GM23338 (cell line): Measurements from ENCODE around the gene TEX53. TPM values are rescaled to one million over a fixed set of nuclear protein-coding genes. Genes with fewer than 3 reads are reported as not detected.
A peak's percentile ranks its signal among the peaks of the same experiment; 100 is the strongest.

ENCODE experiments used
- ATAC-seq: fragments of 200-7000 bp; cut with Tn5 transposase; 3 replicates; pipeline ENCODE4 v1.9.1; 2020
- DNase-seq: peaks from one replicate; pipeline ENCODE4 v3.0.0-alpha.2; 2015; ENCODE audit warnings: low spot score
- H2AFZ ChIP-seq: fragments of 200-600 bp; sonication (generic); 2 replicates; pipeline ENCODE4 v1.8.0; 2016; ENCODE audit warnings: antibody characterized with exemption, mild to moderate bottlenecking, moderate library complexity
- H3F3A ChIP-seq: fragments of 200-600 bp; sonication (generic); replicated peaks from 2 replicates; pipeline ENCODE4 v1.8.0; 2017; ENCODE audit warnings: antibody characterized with exemption, mixed run types, low read depth
- H3K27ac ChIP-seq: fragments of 200-600 bp; sonication (generic); 2 replicates; pipeline ENCODE4 v1.6.1; 2016; ENCODE audit warnings: low read depth
- H3K27me3 ChIP-seq: fragments of 200-600 bp; sonication (generic); 2 replicates; pipeline ENCODE4 v1.8.0; 2016; ENCODE audit warnings: mild to moderate bottlenecking, mixed run types, moderate library complexity; ENCODE audit not compliant: insufficient read depth
- H3K36me3 ChIP-seq: fragments of 200-600 bp; sonication (generic); 2 replicates; pipeline ENCODE4 v1.8.0; 2016; ENCODE audit warnings: mild to moderate bottlenecking; ENCODE audit not compliant: insufficient read depth
- H3K4me1 ChIP-seq: fragments of 200-600 bp; sonication (generic); 2 replicates; pipeline ENCODE4 v1.8.0; 2016; ENCODE audit warnings: mild to moderate bottlenecking, moderate library complexity; ENCODE audit not compliant: insufficient read depth
- H3K4me2 ChIP-seq: fragments of 200-600 bp; sonication (generic); 2 replicates; pipeline ENCODE4 v1.7.1; 2017; ENCODE audit warnings: mixed run types
- H3K4me3 ChIP-seq: fragments of 200-600 bp; sonication (generic); 2 replicates; pipeline ENCODE4 v1.6.1; 2016; ENCODE audit warnings: mixed run types
- H3K79me2 ChIP-seq: fragments of 200-600 bp; sonication (generic); replicated peaks from 2 replicates; pipeline ENCODE4 v1.8.0; 2017; ENCODE audit warnings: mild to moderate bottlenecking; ENCODE audit not compliant: insufficient read depth
- H3K9me2 ChIP-seq: fragments of 200-600 bp; sonication (generic); 2 replicates; pipeline ENCODE4 v1.8.0; 2017; ENCODE audit not compliant: insufficient read depth
- H4K20me1 ChIP-seq: fragments of 200-600 bp; sonication (generic); replicated peaks from 2 replicates; pipeline ENCODE4 v1.8.0; 2017; ENCODE audit warnings: mild to moderate bottlenecking; ENCODE audit not compliant: insufficient read depth
- H3K27ac Mint-ChIP-seq: 2 replicates; pipeline ENCODE4 v1.8.0; 2020; ENCODE audit warnings: inconsistent platforms, mild to moderate bottlenecking, moderate library complexity, mixed read lengths
- H3K27me3 Mint-ChIP-seq: 3 replicates; pipeline ENCODE4 v1.8.0; 2022; ENCODE audit warnings: low read depth, mild to moderate bottlenecking, moderate library complexity, mixed read lengths, inconsistent platforms; ENCODE audit not compliant: insufficient read depth, poor library complexity
- H3K36me3 Mint-ChIP-seq: 3 replicates; pipeline ENCODE4 v1.8.0; 2021; ENCODE audit warnings: low read depth, mild to moderate bottlenecking, inconsistent platforms, moderate library complexity, mixed read lengths
- H3K4me1 Mint-ChIP-seq: 3 replicates; pipeline ENCODE4 v1.8.0; 2020; ENCODE audit warnings: mild to moderate bottlenecking, inconsistent platforms, mixed read lengths
- H3K4me3 Mint-ChIP-seq: 3 replicates; pipeline ENCODE4 v1.8.0; 2021; ENCODE audit warnings: moderate library complexity, mild to moderate bottlenecking, inconsistent platforms, mixed read lengths
- H3K9me3 Mint-ChIP-seq: 3 replicates; pipeline ENCODE4 v1.8.0; 2020; ENCODE audit warnings: moderate library complexity, mild to moderate bottlenecking, inconsistent platforms, mixed read lengths
- CREB1 ChIP-seq: fragments of 250-450 bp; sonication (Bioruptor Pico); IDR thresholded peaks from 2 replicates; pipeline ENCODE4 v1.5.0; 2020; ENCODE audit warnings: low read depth, mild to moderate bottlenecking, moderate library complexity
- EZH2 ChIP-seq: fragments of 200-600 bp; sonication (generic); IDR thresholded peaks from one replicate; pipeline ENCODE4 v1.8.0; 2017; ENCODE audit warnings: antibody characterized with exemption, mild to moderate bottlenecking, low read depth; ENCODE audit not compliant: unreplicated experiment
- EZH2phosphoT487 ChIP-seq: fragments of 200-600 bp; sonication (generic); IDR thresholded peaks from one replicate; pipeline ENCODE4 v1.8.1; 2018; ENCODE audit warnings: antibody characterized with exemption; ENCODE audit not compliant: unreplicated experiment
- JUNB ChIP-seq: IDR thresholded peaks from one replicate; pipeline ENCODE4 v1.6.1; 2016; ENCODE audit warnings: antibody characterized with exemption; ENCODE audit not compliant: unreplicated experiment
- NANOG ChIP-seq: IDR thresholded peaks from 2 replicates; pipeline ENCODE4 v1.6.1; 2016; ENCODE audit warnings: antibody characterized with exemption, borderline replicate concordance
- POLR2AphosphoS5 ChIP-seq: IDR thresholded peaks from 2 replicates; pipeline ENCODE4 v1.6.1; 2016; ENCODE audit warnings: antibody characterized with exemption, low read depth
- STAT1 ChIP-seq: IDR thresholded peaks from one replicate; pipeline ENCODE4 v1.6.1; 2016; ENCODE audit warnings: antibody characterized with exemption; ENCODE audit not compliant: unreplicated experiment
- ZNF114 ChIP-seq: fragments of 250-450 bp; sonication (Bioruptor Pico); IDR thresholded peaks from 2 replicates; pipeline ENCODE4 v1.5.0; 2020; ENCODE audit warnings: mild to moderate bottlenecking, moderate library complexity
- ZNF331 ChIP-seq: fragments of 250-450 bp; sonication (Bioruptor Pico); IDR thresholded peaks from 2 replicates; pipeline ENCODE4 v1.5.0; 2020; ENCODE audit warnings: low read depth, mild to moderate bottlenecking, moderate library complexity
- polyA plus RNA-seq: library from polyadenylated mRNA; unstranded; fragments of >200 nt; fragmentation: Nextera tagmentation; extraction: Ambion mirVana; gene quantifications from 2 replicates; pipeline ENCODE4 v1.2.1, GENCODE V29; 2016
- total RNA-seq: library from RNA; depleted of rRNA; stranded (reverse); fragments of >200 nt; shearing (Covaris generic); gene quantifications from 2 replicates; pipeline ENCODE4 v1.2.3, GENCODE V29; 2014
- TF ChIP-seq, protein P1 (sequence below): IDR thresholded peaks from 2 replicates; pipeline ENCODE4 v1.6.1; 2016; ENCODE audit warnings: antibody characterized with exemption
- TF ChIP-seq, protein P2 (sequence below), 2 experiments: fragments of 200-600 bp in 1 of 2; sonication (generic) in 1 of 2; conservative IDR thresholded peaks; 2 replicates each; pipeline versions ENCODE4 v1.5.1 to v1.6.1; 2016 to 2017; ENCODE audit warnings: antibody characterized with exemption in 2 of 2, low read depth in 2 of 2, mild to moderate bottlenecking in 2 of 2, moderate library complexity in 1 of 2
- TF ChIP-seq, protein P3 (sequence below): fragments of 250-450 bp; sonication (Bioruptor Pico); IDR thresholded peaks from 2 replicates; pipeline ENCODE4 v1.5.0; 2020; ENCODE audit warnings: mild to moderate bottlenecking, moderate library complexity
- TF ChIP-seq, protein P4 (sequence below): IDR thresholded peaks from one replicate; pipeline ENCODE4 v1.6.1; 2018; ENCODE audit warnings: antibody characterized with exemption; ENCODE audit not compliant: unreplicated experiment

The TEX53 gene
- total and polyA plus RNA-seq, 2 experiments from 2014 or later = not detected

DNA sequence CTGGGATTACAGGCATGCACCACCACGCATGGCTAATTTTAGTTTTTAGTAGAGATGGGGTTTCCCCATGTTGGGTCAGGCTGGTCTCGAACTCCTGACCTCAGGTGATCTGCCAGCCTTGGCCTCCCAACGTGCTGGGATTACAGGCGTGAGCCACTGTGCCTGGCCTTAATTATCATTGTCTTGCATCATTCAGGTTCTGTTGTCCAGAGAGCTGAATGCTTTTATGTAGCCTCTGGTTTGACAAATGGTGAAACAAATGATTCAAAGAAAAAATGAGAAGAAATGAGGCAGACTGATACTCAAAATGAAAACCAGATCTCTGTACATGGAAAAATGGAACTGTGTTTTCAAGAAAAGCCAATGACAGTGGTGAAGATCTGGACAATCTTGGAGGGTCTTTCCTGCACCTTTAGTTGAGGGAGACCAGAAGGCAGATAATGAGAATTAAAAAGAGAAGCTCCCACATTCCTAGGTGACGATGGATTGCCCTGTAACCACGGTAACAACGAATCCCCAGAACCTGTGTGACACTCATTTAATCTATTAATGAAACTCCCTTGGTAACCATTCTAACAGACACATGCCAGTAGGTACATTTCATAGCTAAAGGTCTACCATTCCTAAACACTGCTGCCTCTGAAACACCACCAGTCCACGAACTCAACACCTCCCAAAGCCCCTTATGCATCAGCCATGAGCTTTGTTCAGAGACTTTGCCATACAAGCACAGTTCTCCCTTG lies 22.8 kb upstream of the TEX53 start:
- Histone ChIP-seq H3K9me2 (no peaks in the 10 kb centered on the region), H2AFZ (no peak overlapping the region), H3K79me2 (no peaks in the 10 kb centered on the region), H3K27me3 (no peaks in the 10 kb centered on the region), H3K4me1 (no peaks in the 10 kb centered on the region), H4K20me1 (no peaks in the 10 kb centered on the region), H3K4me3 (no peak overlapping the region), H3F3A (no peaks in the 10 kb centered on the region), H3K4me2 (no peak overlapping the region), H3K27ac (no peak overlapping the region), H3K36me3 (no peaks in the 10 kb centered on the region)
- Mint-ChIP-seq H3K27ac (no peak overlapping the region), H3K4me3 (no peak overlapping the region), H3K36me3 (no peaks in the 10 kb centered on the region), H3K27me3 (no peaks in the 10 kb centered on the region), H3K4me1 (no peaks in the 10 kb centered on the region), H3K9me3 (no peaks in the 10 kb centered on the region)
- ATAC-seq (no peak), DNase-seq (peak; percentile 25)
- no peak for TF ChIP-seq POLR2AphosphoS5
- TF ChIP-seq CREB1 (CRISPR knock-in tag) = no peak
- TF ChIP-seq, protein P1, sequence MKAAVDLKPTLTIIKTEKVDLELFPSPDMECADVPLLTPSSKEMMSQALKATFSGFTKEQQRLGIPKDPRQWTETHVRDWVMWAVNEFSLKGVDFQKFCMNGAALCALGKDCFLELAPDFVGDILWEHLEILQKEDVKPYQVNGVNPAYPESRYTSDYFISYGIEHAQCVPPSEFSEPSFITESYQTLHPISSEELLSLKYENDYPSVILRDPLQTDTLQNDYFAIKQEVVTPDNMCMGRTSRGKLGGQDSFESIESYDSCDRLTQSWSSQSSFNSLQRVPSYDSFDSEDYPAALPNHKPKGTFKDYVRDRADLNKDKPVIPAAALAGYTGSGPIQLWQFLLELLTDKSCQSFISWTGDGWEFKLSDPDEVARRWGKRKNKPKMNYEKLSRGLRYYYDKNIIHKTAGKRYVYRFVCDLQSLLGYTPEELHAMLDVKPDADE = no peak
- TF ChIP-seq STAT1 = no peak
- no peak for TF ChIP-seq ZNF331 (CRISPR knock-in tag)
- no peak for TF ChIP-seq NANOG
- TF ChIP-seq EZH2phosphoT487 = no peak
- TF ChIP-seq JUNB = no peak
- TF ChIP-seq, protein P2, sequence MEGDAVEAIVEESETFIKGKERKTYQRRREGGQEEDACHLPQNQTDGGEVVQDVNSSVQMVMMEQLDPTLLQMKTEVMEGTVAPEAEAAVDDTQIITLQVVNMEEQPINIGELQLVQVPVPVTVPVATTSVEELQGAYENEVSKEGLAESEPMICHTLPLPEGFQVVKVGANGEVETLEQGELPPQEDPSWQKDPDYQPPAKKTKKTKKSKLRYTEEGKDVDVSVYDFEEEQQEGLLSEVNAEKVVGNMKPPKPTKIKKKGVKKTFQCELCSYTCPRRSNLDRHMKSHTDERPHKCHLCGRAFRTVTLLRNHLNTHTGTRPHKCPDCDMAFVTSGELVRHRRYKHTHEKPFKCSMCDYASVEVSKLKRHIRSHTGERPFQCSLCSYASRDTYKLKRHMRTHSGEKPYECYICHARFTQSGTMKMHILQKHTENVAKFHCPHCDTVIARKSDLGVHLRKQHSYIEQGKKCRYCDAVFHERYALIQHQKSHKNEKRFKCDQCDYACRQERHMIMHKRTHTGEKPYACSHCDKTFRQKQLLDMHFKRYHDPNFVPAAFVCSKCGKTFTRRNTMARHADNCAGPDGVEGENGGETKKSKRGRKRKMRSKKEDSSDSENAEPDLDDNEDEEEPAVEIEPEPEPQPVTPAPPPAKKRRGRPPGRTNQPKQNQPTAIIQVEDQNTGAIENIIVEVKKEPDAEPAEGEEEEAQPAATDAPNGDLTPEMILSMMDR (conservative IDR thresholded peaks at IDR 0.05; ENCODE audit: low read depth in 2 of 2) = no peak
- TF ChIP-seq ZNF114 (CRISPR knock-in tag) = no peak
- TF ChIP-seq, protein P3, sequence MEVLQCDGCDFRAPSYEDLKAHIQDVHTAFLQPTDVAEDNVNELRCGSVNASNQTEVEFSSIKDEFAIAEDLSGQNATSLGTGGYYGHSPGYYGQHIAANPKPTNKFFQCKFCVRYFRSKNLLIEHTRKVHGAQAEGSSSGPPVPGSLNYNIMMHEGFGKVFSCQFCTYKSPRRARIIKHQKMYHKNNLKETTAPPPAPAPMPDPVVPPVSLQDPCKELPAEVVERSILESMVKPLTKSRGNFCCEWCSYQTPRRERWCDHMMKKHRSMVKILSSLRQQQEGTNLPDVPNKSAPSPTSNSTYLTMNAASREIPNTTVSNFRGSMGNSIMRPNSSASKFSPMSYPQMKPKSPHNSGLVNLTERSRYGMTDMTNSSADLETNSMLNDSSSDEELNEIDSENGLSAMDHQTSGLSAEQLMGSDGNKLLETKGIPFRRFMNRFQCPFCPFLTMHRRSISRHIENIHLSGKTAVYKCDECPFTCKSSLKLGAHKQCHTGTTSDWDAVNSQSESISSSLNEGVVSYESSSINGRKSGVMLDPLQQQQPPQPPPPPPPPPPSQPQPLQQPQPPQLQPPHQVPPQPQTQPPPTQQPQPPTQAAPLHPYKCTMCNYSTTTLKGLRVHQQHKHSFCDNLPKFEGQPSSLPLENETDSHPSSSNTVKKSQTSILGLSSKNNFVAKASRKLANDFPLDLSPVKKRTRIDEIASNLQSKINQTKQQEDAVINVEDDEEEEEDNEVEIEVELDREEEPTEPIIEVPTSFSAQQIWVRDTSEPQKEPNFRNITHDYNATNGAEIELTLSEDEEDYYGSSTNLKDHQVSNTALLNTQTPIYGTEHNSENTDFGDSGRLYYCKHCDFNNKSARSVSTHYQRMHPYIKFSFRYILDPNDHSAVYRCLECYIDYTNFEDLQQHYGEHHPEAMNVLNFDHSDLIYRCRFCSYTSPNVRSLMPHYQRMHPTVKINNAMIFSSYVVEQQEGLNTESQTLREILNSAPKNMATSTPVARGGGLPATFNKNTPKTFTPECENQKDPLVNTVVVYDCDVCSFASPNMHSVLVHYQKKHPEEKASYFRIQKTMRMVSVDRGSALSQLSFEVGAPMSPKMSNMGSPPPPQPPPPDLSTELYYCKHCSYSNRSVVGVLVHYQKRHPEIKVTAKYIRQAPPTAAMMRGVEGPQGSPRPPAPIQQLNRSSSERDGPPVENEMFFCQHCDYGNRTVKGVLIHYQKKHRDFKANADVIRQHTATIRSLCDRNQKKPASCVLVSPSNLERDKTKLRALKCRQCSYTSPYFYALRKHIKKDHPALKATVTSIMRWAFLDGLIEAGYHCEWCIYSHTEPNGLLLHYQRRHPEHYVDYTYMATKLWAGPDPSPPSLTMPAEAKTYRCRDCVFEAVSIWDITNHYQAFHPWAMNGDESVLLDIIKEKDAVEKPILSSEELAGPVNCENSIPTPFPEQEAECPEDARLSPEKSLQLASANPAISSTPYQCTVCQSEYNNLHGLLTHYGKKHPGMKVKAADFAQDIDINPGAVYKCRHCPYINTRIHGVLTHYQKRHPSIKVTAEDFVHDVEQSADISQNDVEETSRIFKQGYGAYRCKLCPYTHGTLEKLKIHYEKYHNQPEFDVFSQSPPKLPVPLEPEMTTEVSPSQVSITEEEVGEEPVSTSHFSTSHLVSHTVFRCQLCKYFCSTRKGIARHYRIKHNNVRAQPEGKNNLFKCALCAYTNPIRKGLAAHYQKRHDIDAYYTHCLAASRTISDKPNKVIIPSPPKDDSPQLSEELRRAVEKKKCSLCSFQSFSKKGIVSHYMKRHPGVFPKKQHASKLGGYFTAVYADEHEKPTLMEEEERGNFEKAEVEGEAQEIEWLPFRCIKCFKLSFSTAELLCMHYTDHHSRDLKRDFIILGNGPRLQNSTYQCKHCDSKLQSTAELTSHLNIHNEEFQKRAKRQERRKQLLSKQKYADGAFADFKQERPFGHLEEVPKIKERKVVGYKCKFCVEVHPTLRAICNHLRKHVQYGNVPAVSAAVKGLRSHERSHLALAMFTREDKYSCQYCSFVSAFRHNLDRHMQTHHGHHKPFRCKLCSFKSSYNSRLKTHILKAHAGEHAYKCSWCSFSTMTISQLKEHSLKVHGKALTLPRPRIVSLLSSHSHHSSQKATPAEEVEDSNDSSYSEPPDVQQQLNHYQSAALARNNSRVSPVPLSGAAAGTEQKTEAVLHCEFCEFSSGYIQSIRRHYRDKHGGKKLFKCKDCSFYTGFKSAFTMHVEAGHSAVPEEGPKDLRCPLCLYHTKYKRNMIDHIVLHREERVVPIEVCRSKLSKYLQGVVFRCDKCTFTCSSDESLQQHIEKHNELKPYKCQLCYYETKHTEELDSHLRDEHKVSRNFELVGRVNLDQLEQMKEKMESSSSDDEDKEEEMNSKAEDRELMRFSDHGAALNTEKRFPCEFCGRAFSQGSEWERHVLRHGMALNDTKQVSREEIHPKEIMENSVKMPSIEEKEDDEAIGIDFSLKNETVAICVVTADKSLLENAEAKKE = no peak
- TF ChIP-seq, protein P4, sequence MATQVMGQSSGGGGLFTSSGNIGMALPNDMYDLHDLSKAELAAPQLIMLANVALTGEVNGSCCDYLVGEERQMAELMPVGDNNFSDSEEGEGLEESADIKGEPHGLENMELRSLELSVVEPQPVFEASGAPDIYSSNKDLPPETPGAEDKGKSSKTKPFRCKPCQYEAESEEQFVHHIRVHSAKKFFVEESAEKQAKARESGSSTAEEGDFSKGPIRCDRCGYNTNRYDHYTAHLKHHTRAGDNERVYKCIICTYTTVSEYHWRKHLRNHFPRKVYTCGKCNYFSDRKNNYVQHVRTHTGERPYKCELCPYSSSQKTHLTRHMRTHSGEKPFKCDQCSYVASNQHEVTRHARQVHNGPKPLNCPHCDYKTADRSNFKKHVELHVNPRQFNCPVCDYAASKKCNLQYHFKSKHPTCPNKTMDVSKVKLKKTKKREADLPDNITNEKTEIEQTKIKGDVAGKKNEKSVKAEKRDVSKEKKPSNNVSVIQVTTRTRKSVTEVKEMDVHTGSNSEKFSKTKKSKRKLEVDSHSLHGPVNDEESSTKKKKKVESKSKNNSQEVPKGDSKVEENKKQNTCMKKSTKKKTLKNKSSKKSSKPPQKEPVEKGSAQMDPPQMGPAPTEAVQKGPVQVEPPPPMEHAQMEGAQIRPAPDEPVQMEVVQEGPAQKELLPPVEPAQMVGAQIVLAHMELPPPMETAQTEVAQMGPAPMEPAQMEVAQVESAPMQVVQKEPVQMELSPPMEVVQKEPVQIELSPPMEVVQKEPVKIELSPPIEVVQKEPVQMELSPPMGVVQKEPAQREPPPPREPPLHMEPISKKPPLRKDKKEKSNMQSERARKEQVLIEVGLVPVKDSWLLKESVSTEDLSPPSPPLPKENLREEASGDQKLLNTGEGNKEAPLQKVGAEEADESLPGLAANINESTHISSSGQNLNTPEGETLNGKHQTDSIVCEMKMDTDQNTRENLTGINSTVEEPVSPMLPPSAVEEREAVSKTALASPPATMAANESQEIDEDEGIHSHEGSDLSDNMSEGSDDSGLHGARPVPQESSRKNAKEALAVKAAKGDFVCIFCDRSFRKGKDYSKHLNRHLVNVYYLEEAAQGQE = no peak
- no peak for TF ChIP-seq EZH2
